Prostate gland (tissue), 2 donors: ENCODE measurements around the gene PAF1. TPM values are rescaled to one million over a fixed set of nuclear protein-coding genes. Genes with fewer than 3 reads are reported as not detected.

ENCODE experiments used
- DNase-seq: peaks from one replicate; pipeline ENCODE4 v3.0.0-alpha.2; 2019; ENCODE audit warnings: low spot score
- H3K27ac ChIP-seq, 2 donors: fragments of 200-600 bp; sonication (generic); 2 replicates each; pipeline ENCODE4 v1.5.1; 2017 to 2019
- H3K27me3 ChIP-seq: fragments of 200-600 bp; sonication (generic); replicated peaks from 2 replicates; pipeline ENCODE4 v1.5.1; 2019; ENCODE audit not compliant: insufficient read depth
- H3K36me3 ChIP-seq, 2 donors: fragments of 200-600 bp; sonication (generic); 1 replicate in 1 of 2; 2 replicates in 1 of 2; pipeline versions ENCODE4 v1.5.1 to v1.8.1; 2017 to 2019
- H3K4me1 ChIP-seq: fragments of 200-600 bp; sonication (generic); replicated peaks from 2 replicates; pipeline ENCODE4 v1.5.1; 2019
- H3K4me3 ChIP-seq, 2 donors: fragments of 200-600 bp; sonication (generic); 2 replicates each; pipeline ENCODE4 v1.5.1; 2017 to 2019
- H3K9me3 ChIP-seq: fragments of 200-600 bp; sonication (generic); 2 replicates; pipeline ENCODE4 v1.5.1; 2017
- POLR2A ChIP-seq: fragments of 450-650 bp; IDR thresholded peaks from one replicate; pipeline ENCODE4 v1.6.1; 2016; ENCODE audit warnings: antibody characterized with exemption, mild to moderate bottlenecking
- POLR2AphosphoS5 ChIP-seq: sonication (generic); formaldehyde crosslinking; IDR thresholded peaks from one replicate; pipeline ENCODE4 v1.6.1; 2017; ENCODE audit warnings: antibody characterized with exemption
- WGBS: methylation state at CpG from one replicate; pipeline ENCODE4 v1.1.5; 2018; 5-methylcytosine and 5-hydroxymethylcytosine counted together
- intact Hi-C: fragments of 100-400 bp; cut with DNase I; formaldehyde crosslinking; loops from one replicate; pipeline ENCODE4 v1.14.2; 2022
- total RNA-seq, 2 donors: library from RNA; depleted of rRNA; stranded (reverse); fragments of >200 nt; gene quantifications; one replicate each; pipeline ENCODE4 v1.1.0, GENCODE V29; 2016
- TF ChIP-seq, protein P1 (sequence below), 4 experiments: fragments of 200-600 bp in 2 of 4; fragments of 450-650 bp in 2 of 4; sonication (generic) in 2 of 4; IDR thresholded peaks; 1 replicate in 3 of 4; 2 replicates in 1 of 4; pipeline ENCODE4 v1.5.1; 2016 to 2019; ENCODE audit warnings: antibody characterized with exemption in 4 of 4, mild to moderate bottlenecking in 2 of 4, moderate library complexity in 2 of 4

Gene PAF1
- total RNA-seq, 2 donors from 2014 or later, result 47.5 to 63.6 TPM

GRCh38 chr19:39377373-39378362 is 13.2 kb downstream of the PAF1 start:
- TF ChIP-seq, protein P1, sequence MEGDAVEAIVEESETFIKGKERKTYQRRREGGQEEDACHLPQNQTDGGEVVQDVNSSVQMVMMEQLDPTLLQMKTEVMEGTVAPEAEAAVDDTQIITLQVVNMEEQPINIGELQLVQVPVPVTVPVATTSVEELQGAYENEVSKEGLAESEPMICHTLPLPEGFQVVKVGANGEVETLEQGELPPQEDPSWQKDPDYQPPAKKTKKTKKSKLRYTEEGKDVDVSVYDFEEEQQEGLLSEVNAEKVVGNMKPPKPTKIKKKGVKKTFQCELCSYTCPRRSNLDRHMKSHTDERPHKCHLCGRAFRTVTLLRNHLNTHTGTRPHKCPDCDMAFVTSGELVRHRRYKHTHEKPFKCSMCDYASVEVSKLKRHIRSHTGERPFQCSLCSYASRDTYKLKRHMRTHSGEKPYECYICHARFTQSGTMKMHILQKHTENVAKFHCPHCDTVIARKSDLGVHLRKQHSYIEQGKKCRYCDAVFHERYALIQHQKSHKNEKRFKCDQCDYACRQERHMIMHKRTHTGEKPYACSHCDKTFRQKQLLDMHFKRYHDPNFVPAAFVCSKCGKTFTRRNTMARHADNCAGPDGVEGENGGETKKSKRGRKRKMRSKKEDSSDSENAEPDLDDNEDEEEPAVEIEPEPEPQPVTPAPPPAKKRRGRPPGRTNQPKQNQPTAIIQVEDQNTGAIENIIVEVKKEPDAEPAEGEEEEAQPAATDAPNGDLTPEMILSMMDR (IDR thresholded peaks at IDR 0.05), result no peak
- TF ChIP-seq POLR2A (no peak), POLR2AphosphoS5 (no peak)
- H3K4me1 ChIP-seq, result peaks cover 8% of the 10 kb centered on the region
- H3K4me3 ChIP-seq, result no peak overlapping the region
- WGBS, result 82% methylated on average over 18 of the region's 18 CpGs
- intact Hi-C loops, result no loop called here
- H3K27me3 ChIP-seq, result no peaks in the 10 kb centered on the region
- H3K36me3 ChIP-seq, result peaks cover 28 to 51% of the 10 kb centered on the region in 2 donors
- no peak for DNase-seq
- no peak overlapping the region for H3K27ac ChIP-seq
- no peaks in the 10 kb centered on the region for H3K9me3 ChIP-seq

DNA sequence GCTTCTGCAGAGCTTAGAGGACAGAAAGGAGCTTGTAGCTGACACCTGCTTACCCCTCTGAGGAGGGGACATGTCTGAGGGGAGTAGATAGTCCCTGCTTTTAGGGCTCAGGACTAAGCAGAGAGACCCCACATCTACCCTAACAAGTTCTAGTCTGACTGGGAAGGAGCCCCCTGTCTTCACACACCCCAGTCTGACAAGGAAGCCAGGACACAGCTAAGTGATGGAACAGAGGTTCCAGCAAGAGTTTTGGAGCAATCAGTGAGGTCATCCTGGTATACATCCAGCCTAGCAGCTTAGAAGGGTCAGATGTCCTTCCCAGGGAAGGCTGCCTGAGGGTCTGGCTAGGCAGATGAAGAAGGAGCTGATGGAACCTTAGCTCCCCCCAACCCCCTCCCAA is 15.0 kb downstream of the PAF1 start:
- no peak for DNase-seq
- Histone ChIP-seq H3K4me3 (no peak overlapping the region), H3K9me3 (no peaks in the 10 kb centered on the region), H3K27me3 (no peaks in the 10 kb centered on the region), H3K27ac (no peak overlapping the region), H3K4me1 (peaks cover 10% of the 10 kb centered on the region), H3K36me3 (peaks cover 28 to 43% of the 10 kb centered on the region in 2 donors)
- TF ChIP-seq, protein P1 (IDR thresholded peaks at IDR 0.05), result no peak
- TF ChIP-seq POLR2A, result no peak
- TF ChIP-seq POLR2AphosphoS5, result no peak
- intact Hi-C loops, result no loop called here

DNA sequence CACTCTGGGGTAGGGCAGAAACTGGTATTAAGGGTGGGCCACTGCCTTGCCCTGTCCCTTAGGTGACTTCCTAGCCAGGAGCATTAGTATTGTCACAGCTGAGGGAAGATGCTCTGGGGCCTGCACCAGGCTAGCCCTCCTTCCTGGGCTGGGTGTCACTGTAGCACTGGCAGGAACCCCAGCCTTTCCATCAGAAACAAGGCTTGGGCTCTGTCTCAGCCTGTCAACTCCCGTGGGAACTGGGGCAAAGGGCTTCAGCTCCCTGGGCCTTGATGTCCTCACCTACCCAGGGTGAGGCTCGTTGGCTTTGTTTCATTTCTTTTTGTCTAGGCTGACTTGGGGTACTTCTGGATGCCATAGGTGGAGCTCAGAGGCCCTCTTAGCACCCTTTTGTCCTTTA is 18.0 kb downstream of the PAF1 start:
- peaks cover 22 to 33% of the 10 kb centered on the region in 2 donors for H3K36me3 ChIP-seq
- WGBS, result 58% methylated on average over 2 of the region's 2 CpGs
- no peak for TF ChIP-seq POLR2AphosphoS5
- TF ChIP-seq, protein P1 (IDR thresholded peaks at IDR 0.05), result no peak
- TF ChIP-seq POLR2A, result no peak

GRCh38 chr19:39372047-39372802 is 18.7 kb downstream of the PAF1 start:
- H3K9me3 ChIP-seq, result no peaks in the 10 kb centered on the region
- peak; percentile 70 for DNase-seq
- H3K4me1 ChIP-seq, result peaks cover 10% of the 10 kb centered on the region
- peak overlapping the region; percentile 80 to 84 for H3K27ac ChIP-seq
- H3K27me3 ChIP-seq, result no peaks in the 10 kb centered on the region
- WGBS, result 37% methylated on average over 8 of the region's 8 CpGs
- H3K36me3 ChIP-seq, result peaks cover 15 to 26% of the 10 kb centered on the region in 2 donors
- TF ChIP-seq POLR2AphosphoS5, result peak; percentile 74
- TF ChIP-seq, protein P1 (IDR thresholded peaks at IDR 0.05), result no peak
- TF ChIP-seq POLR2A, result no peak
- H3K4me3 ChIP-seq, result no peak overlapping the region
- intact Hi-C loops, result no loop called here

More for the DNA sequence above, 18.0 kb downstream of the PAF1 start:
- no peak overlapping the region for H3K4me3 ChIP-seq
- peaks cover 10% of the 10 kb centered on the region for H3K4me1 ChIP-seq
- H3K27ac ChIP-seq, result peak overlapping the region; percentile 80 to 84
- H3K27me3 ChIP-seq, result no peaks in the 10 kb centered on the region
- intact Hi-C loops, result no loop called here
- DNase-seq, result no peak
- no peaks in the 10 kb centered on the region for H3K9me3 ChIP-seq
